NOMO-1 (cell line): ENCODE data around the gene GADD45G.

Experiments
- DNase-seq, 2 experiments: peaks; one replicate each; lab custom pipeline; 2025; ENCODE audit not compliant: unreplicated experiment in 2 of 2; lab: John Stamatoyannopoulos, UW

The GADD45G gene

GRCh38 chr9:89592213-89592815 lies 12.5 kb upstream of the GADD45G start:
- DNase-seq = no peak

- DNase-seq = no peak
Measured at GRCh38 chr9:89592963-89593726, 11.7 kb upstream of the GADD45G start.

- DNase-seq = peak; percentile 1 to 5
Measured at GRCh38 chr9:89593727-89594427, 10.9 kb upstream of the GADD45G start.

- DNase-seq = no peak
Measured at GRCh38 chr9:89594811-89595550, 9.8 kb upstream of the GADD45G start.

- DNase-seq = no peak
Measured at GRCh38 chr9:89595646-89596045, 9.2 kb upstream of the GADD45G start.

GRCh38 chr9:89596937-89597555 lies 7.8 kb upstream of the GADD45G start:
- DNase-seq = no peak

GRCh38 chr9:89597711-89598362 lies 7.0 kb upstream of the GADD45G start:
- DNase-seq = peak in 1 of 2 experiments; percentile 15

- DNase-seq = no peak
Measured at GRCh38 chr9:89598363-89598713, 6.5 kb upstream of the GADD45G start.

- DNase-seq = no peak
Measured at GRCh38 chr9:89598926-89599325, 5.9 kb upstream of the GADD45G start.

GRCh38 chr9:89600831-89601230 lies 4.0 kb upstream of the GADD45G start:
- no peak for DNase-seq

- DNase-seq = no peak
Measured at GRCh38 chr9:89601306-89601705, 3.5 kb upstream of the GADD45G start.

GRCh38 chr9:89601856-89602562 lies 2.8 kb upstream of the GADD45G start:
- DNase-seq = no peak

- peak; percentile 49 to 56 for DNase-seq
Measured at GRCh38 chr9:89602978-89603766, 1.6 kb upstream of the GADD45G start.

- DNase-seq = no peak
Measured at GRCh38 chr9:89603767-89604665, 796 bp upstream of the GADD45G start.

- DNase-seq = no peak
Measured at GRCh38 chr9:89605465-89606048, 745 bp downstream of the GADD45G start.

GRCh38 chr9:89606049-89606623 lies 1.3 kb downstream of the GADD45G start:
- DNase-seq = peak; percentile 44 to 50

GRCh38 chr9:89606624-89607311 lies 2.0 kb downstream of the GADD45G start:
- DNase-seq = peak; percentile 44 to 50
